Stimulated activated CD8-positive, alpha-beta memory T cell treated with anti-CD3 and anti-CD28 coated beads, Interleukin-4, amount 100 ng/mL, for 24 hours (primary cell): Measurements from ENCODE around the gene DNAH17.
"Not testable (repeated sequence)": the region's sequence is repeated elsewhere in the genome, so short reads cannot be mapped to it uniquely, and the experiment has no call there.

Source experiments
- DNase-seq: peaks from one replicate; pipeline ENCODE4 v3.0.0-alpha.2; 2020; ENCODE audit warnings: low read depth

The DNAH17 gene

GRCh38 chr17:78476149-78476548 lies 101.0 kb downstream of the DNAH17 start:
- no peak for DNase-seq

GRCh38 chr17:78475211-78475610 lies 102.0 kb downstream of the DNAH17 start:
- no peak for DNase-seq

DNA sequence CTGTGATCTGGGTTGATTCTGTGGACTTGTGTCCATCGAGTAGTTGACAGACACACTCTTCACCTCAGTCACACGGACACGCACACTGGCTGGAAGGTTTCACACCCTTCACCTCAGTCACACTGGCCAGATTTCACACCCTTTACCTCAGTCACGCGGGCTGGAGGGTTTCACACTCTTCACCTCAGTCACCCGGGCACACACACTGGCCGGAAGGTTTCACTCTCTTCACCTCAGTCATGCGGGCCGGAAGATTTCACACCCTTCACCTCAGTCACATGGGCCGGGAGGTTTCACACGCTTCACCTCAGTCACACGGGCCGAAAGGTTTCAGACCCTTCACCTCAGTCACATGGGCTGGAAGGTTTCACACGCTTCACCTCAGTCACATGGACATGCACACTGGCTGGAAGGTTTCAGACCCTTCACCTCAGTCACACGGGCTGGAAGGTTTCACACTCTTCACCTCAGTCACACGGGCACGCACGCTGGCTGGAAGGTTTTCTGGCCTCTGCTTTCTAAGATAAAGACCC lies 102.5 kb downstream of the DNAH17 start:
- peak; percentile 22 for DNase-seq

- DNase-seq = no peak
Observed at GRCh38 chr17:78473951-78474613, 103.1 kb downstream of the DNAH17 start.

GRCh38 chr17:78472035-78472905 lies 104.9 kb downstream of the DNAH17 start:
- no peak for DNase-seq

DNA sequence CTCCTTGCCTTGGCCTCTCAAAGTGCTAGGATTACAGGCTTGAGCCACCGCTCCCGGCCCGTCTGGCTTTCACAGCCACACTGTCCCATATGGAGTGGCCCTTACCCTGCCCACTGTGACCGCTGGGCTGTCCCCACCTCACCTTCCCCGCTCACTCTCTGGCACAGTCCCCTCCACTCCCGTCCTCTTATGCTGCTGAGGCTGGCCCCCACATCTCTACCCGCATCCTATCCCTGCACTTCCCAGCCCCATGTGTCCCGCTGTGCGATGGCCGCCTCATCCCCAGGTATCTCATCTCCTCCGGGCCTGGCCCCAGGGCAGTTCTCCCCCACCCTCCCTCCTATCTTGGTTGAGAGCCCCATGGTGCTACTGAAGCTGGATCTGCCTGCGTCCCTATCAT lies 105.6 kb downstream of the DNAH17 start:
- no peak for DNase-seq

GRCh38 chr17:78469443-78469842 lies 107.8 kb downstream of the DNAH17 start:
- no peak for DNase-seq

DNA sequence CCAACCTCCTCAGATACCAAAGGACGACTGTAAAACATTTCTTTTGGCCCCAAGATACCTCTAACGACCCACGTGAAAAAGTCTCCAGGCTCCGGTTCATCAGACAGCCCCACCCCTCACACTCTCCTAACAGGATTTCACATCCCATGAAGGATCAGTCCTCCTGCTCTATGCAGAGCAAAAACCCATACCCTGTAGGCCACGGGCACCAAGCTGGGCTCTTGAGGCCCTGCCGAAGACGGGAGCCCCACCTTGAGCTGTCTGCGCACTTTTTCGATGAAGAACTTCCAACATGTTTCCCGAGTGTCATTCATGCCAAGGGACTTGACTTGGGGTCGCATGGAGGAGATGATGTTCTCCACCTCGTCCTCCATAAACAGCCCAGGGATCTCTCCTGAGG lies 108.8 kb downstream of the DNAH17 start:
- no peak for DNase-seq

DNA sequence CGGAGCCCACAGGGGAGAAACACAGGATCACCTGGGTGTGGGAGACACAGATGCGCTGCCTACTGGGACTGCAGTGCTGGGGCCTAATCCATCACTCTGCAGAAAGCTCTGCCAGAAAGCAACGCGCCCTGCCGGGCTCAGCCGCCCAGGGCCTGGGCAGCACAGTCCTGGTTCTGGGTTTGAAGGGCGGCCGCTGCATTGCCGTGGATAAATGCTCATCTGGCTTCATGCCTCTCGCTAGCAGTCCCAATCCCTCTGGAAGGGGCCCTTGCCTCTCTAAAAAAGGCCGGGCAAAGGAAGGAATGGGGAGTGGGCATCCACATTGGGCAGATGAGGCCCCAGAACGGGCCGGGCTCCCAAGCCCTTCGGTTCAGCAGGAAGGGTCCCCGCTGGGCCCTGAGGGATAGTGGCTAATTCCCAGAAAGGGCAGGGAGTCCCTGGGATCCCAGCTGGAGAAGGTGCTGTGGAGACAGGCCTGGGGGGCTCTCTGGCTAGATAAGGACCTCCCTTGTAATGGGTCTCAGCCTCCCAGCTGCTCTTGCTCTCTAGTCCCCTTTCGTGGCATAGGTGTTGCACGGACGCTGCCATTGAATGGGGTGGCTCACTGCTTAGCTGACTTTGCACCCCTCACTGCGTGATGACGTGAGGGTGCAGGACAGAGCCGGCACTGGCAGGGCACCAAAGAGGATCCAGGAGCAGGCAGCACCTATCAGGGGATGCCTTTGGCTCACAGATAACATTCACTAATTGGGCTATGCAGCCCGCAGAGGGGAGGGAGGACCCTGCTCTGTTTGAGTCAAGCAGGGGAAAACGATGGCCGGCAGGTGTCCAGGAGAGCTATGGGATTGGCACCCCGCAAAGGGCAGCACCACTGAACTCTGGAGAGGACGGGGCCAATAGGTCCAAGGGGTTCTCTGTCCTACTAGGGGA lies 110.1 kb downstream of the DNAH17 start:
- no peak for DNase-seq

DNA sequence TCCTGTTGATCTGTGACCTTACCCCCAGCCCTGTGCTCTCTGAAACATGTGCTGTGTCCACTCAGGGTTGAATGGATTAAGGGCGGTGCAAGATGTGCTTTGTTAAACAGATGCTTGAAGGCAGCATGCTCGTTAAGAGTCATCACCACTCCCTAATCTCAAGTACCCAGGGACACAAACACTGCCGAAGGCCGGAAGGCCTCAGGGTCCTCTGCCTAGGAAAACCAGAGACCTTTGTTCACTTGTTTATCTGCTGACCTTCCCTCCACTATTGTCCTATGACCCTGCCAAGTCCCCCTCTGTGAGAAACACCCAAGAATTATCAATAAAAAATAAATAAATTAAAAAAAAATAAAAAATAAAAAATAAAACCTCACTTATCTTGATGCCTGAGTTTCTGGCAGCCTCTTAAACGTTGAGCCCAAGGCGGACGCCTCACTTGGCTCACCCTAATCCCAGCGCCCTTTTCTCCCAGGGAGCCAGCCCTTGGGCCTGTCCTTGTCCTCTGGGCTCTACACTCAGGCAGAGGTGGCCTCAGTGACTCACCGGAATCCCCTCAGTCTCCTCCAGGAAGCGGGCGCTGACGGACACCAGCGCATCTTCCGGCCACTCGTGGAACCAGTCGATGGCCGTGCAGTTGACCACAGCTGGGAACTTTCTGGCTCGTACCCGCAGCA lies 110.9 kb downstream of the DNAH17 start:
- not testable (repeated sequence) for DNase-seq

DNA sequence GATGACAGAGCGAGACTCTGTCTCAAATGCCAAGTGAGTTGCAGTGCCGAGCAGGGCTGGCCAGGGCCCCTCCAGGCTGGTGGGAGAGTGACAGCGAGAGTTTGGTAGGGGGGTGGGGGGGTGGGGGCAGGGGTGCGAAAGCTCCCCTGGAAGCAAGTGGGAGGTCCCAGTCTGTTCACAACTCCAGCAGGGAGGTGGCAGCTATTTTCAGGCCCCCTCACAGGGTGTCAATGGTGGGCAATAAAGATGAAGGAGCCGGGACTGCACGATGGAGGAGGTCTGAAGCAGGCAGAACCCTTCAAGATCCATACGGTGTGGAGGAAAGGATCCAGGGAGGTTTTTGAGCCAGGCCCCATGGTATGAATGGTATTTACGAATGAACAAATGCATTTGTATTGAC lies 115.0 kb downstream of the DNAH17 start:
- DNase-seq = no peak

DNA sequence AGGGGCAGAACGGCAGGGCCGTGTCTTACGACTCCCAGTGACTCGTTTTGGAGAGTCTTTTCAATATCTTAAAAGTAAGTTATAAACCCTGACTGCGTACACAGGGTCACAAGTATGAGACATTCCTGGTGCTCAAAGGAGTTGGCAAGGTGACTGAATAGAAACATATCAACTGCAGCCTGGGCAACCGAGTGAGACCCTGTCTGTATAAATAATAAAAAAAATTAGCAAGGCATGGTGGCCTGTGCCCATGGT lies 115.5 kb downstream of the DNAH17 start:
- no peak for DNase-seq

GRCh38 chr17:78460951-78461798 lies 116.0 kb downstream of the DNAH17 start:
- DNase-seq = no peak

DNA sequence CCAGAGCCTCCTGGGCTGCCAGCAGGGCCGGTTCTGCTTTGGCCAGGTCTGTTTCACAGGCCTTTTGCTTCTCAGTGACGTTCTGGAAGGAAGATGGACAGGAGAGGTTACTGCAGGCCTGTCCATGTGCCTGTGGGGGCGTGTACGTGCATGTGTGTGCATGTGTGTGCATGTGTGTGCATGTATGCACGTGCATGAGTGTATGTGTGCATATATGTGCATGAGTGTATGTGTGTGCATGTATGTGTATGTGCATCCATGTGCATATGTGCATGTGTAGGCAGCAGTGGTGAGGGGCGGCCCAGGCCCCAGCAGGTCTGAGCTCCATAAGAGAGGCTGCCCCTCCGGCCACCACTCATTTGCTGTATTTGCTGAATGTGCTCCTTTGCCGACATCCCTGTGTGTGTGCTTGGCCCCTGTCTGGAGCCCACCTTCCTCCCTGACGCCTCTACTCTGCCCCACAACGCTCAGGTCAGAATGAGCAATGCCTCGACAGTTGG lies 117.0 kb downstream of the DNAH17 start:
- no peak for DNase-seq

- no peak for DNase-seq
Observed at GRCh38 chr17:78459696-78460095, 117.5 kb downstream of the DNAH17 start.

DNA sequence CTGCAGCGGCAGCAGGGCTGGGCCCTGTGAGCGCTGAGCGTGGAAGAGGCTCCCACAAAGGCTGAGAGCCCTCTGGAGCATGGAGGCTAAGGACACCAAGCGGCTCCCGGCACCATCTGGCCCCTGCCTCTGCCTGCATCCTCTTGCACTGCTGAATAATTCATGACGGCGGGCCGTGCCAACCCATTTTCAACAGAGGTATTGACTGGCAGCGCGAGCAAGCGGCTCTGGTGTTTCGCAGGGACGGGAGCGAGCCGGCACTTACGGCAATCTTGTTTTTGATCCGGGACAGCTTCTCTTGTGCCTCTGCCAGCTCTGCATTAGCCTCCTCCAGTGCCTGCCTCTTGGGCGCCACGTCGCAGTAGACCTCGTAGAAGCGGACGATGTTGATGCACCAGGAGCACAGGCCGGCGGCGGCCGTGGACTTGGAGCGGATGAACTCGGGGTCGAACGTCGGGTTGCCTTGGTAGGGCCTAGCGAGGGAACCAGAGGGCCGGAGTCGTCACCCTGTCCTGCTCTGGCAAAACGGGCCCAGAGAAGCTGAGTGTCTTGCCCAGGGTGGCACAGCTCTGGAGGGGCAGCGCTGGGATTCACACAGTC lies 118.4 kb downstream of the DNAH17 start:
- DNase-seq = no peak

DNA sequence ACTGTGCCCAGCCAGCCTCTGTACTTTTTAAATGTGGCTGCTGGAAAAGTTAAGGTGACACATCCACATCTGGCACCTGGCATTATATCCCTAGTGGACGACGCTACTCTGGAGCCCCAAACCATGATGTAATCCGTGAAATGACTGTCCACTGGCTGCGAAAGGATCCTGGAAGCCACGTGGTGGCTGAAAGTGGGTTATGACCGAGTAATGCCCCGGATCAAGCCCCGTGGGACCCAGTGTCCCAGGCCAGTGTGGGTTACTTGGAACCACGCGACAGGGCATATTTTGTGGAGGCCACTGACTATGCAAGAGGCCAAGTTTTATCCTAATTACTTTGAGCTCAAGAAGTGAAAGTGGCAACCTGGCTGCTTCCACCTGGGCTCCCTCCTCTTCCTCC lies 119.1 kb downstream of the DNAH17 start:
- no peak for DNase-seq

- DNase-seq = no peak
Observed at GRCh38 chr17:78454346-78454745, 122.8 kb downstream of the DNAH17 start.

GRCh38 chr17:78451753-78452152 lies 125.4 kb downstream of the DNAH17 start:
- DNase-seq = no peak

DNA sequence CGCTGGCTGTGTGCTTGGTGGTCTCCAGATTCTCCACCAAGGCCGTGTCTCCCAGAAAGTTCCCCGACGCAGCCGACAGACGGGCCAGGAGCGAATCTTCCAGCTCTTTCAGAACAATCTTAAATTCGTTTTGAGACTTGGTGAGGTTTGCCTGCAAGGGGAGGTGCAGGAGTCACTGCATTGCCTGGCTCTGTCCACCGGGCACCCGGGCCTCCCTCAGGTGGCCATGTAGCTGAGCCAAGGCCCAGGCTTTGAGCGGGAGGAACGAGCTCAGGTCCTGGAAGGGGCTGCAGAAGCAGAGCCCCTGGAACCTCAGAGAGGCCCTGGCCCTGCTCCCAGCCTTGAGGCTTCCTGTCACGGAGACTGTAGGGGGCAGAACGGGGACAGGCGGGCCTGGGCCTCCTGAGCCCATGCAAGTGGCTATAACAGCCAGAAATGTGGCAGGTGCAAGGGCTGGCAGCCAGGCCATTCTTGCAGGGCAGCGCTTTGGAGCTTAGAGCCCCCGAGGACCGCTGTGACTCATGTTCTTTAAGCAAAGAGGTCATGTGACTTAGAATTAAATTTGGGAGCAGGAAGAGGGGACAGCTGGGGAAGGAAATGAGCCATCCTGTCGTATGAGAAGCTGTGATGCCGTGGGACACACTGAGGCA lies 126.4 kb downstream of the DNAH17 start:
- no peak for DNase-seq
